Stomach (tissue), 4 donors: ENCODE results near the gene EP300.

Experiments
- EP300 ChIP-seq: sonication (generic); formaldehyde crosslinking; IDR thresholded peaks from one replicate; pipeline ENCODE4 v1.6.1; 2017; ENCODE audit warnings: antibody characterized with exemption
- TF ChIP-seq, protein P1 (sequence below), 7 experiments: fragments of 450-650 bp in 4 of 7; fragments of 200-600 bp in 3 of 7; sonication (generic) in 3 of 7; IDR thresholded peaks; one replicate each; pipeline ENCODE4 v1.5.1; 2016 to 2019; ENCODE audit warnings: antibody characterized with exemption in 7 of 7, control low read depth in 2 of 7, mild to moderate bottlenecking in 1 of 7

DNA sequence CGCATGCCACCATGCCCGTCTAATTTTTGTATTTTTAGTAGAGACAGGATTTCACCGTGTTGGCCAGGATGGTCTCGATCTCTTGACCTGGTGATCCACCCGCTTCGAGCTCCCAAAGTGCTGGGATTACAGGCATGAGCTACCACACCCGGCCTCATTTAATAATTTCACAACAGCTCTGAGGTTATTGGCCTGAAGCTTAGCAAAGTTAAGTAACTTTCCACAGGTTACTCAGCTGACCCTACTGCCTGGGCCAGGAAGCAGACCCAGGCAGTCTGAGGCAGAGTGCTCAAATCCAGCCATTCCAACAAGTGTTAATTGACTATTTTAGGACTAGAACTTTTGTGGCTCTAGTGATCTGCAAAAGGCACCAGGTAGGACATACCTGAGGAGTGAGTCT, 60.5 kb downstream of the EP300 start:
- TF ChIP-seq, protein P1, sequence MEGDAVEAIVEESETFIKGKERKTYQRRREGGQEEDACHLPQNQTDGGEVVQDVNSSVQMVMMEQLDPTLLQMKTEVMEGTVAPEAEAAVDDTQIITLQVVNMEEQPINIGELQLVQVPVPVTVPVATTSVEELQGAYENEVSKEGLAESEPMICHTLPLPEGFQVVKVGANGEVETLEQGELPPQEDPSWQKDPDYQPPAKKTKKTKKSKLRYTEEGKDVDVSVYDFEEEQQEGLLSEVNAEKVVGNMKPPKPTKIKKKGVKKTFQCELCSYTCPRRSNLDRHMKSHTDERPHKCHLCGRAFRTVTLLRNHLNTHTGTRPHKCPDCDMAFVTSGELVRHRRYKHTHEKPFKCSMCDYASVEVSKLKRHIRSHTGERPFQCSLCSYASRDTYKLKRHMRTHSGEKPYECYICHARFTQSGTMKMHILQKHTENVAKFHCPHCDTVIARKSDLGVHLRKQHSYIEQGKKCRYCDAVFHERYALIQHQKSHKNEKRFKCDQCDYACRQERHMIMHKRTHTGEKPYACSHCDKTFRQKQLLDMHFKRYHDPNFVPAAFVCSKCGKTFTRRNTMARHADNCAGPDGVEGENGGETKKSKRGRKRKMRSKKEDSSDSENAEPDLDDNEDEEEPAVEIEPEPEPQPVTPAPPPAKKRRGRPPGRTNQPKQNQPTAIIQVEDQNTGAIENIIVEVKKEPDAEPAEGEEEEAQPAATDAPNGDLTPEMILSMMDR (IDR thresholded peaks at IDR 0.05), result no peak
- TF ChIP-seq EP300, result no peak
